Natural killer cell (primary cell): ENCODE measurements around the gene SEMA3B. TPM values are rescaled to one million over a fixed set of nuclear protein-coding genes. Genes with fewer than 3 reads are reported as not detected.

Experiments used
- ATAC-seq, 3 donors: fragments of 150-1000 bp in 2 of 3; fragments of 200-7000 bp in 1 of 3; cut with Tn5 transposase; 1 replicate in 1 of 3; 2 replicates in 2 of 3; pipeline ENCODE4 v1.10.0; 2021; ENCODE audit warnings: mild to moderate bottlenecking in 2 of 3, moderate library complexity in 2 of 3
- DNase-seq, 2 donors: peaks; one replicate each; pipeline versions ENCODE4 v3.0.0 to v3.0.0-alpha.2; 2013 to 2021; ENCODE audit warnings: mixed read lengths in 1 of 2
- H3K27ac ChIP-seq: one replicate; pipeline ENCODE4 v1.5.1; 2013; ENCODE audit warnings: mild to moderate bottlenecking, low read length
- H3K27me3 ChIP-seq: one replicate; pipeline ENCODE4 v1.6.1; 2013; ENCODE audit warnings: low read length; ENCODE audit not compliant: control insufficient read depth, insufficient read depth
- H3K36me3 ChIP-seq: one replicate; pipeline ENCODE4 v1.6.1; 2013; ENCODE audit warnings: low read length; ENCODE audit not compliant: control insufficient read depth, insufficient read depth
- H3K4me1 ChIP-seq: one replicate; pipeline ENCODE4 v1.6.1; 2013; ENCODE audit warnings: low read length; ENCODE audit not compliant: control insufficient read depth, insufficient read depth
- H3K4me3 ChIP-seq: one replicate; pipeline ENCODE4 v1.5.1; 2013; ENCODE audit warnings: low read length
- H3K9me3 ChIP-seq: one replicate; pipeline ENCODE4 v1.6.1; 2013; ENCODE audit warnings: low read length; ENCODE audit not compliant: control insufficient read depth, insufficient read depth
- H3K27ac Mint-ChIP-seq, 2 donors: one replicate each; pipeline ENCODE4 v1.8.0; 2022; ENCODE audit warnings: mild to moderate bottlenecking in 2 of 2, mixed read lengths in 2 of 2, moderate library complexity in 1 of 2
- H3K27me3 Mint-ChIP-seq, 2 donors: one replicate each; pipeline ENCODE4 v1.8.0; 2022; ENCODE audit warnings: low read depth in 2 of 2, mixed read lengths in 2 of 2
- H3K36me3 Mint-ChIP-seq: one replicate; pipeline ENCODE4 v1.8.0; 2022; ENCODE audit warnings: mixed read lengths
- H3K4me1 Mint-ChIP-seq, 2 donors: one replicate each; pipeline ENCODE4 v1.8.0; 2022; ENCODE audit warnings: mixed read lengths in 2 of 2
- H3K4me3 Mint-ChIP-seq: one replicate; pipeline ENCODE4 v1.8.0; 2022; ENCODE audit warnings: mild to moderate bottlenecking, moderate library complexity, mixed read lengths
- H3K9me3 Mint-ChIP-seq, 2 donors: one replicate each; pipeline ENCODE4 v1.8.0; 2022; ENCODE audit warnings: mixed read lengths in 2 of 2
- CTCF ChIP-seq: fragments of 200-600 bp; IDR thresholded peaks from one replicate; pipeline ENCODE4 v1.8.0; 2022; ENCODE audit warnings: antibody characterized with exemption
- WGBS: methylation state at CpG from one replicate; pipeline ENCODE4 v1.1.7; 2013; ENCODE audit warnings: missing lambda C conversion rate; ENCODE audit not compliant: insufficient coverage; 5-methylcytosine and 5-hydroxymethylcytosine counted together
- intact Hi-C: fragments of 100-400 bp; cut with micrococcal nuclease; formaldehyde crosslinking; loops from one replicate; pipeline ENCODE4 v1.14.2; 2022
- total RNA-seq, 4 donors: library from RNA; stranded (reverse); fragments of 120-200 nt in 1 of 4; gene quantifications; one replicate each; pipeline versions ENCODE4 v1.2.3 to v1.2.4, GENCODE V29; 2013 to 2022

Gene SEMA3B
- total RNA-seq, 3 donors from 2014 or later (not counting 1 experiment from before 2014, with no cell fraction given) = 0.97 to 2.0 (median 0.99) TPM

- Histone ChIP-seq H3K4me1 (peaks cover 6% of the 10 kb centered on the region), H3K4me3 (no peak overlapping the region), H3K36me3 (no peaks in the 10 kb centered on the region), H3K9me3 (no peaks in the 10 kb centered on the region), H3K27ac (no peak overlapping the region), H3K27me3 (peaks cover 6% of the 10 kb centered on the region)
- H3K27ac Mint-ChIP-seq = no peak overlapping the region
- 74% methylated on average over 3 of the region's 3 CpGs for WGBS
- DNase-seq (no peak), ATAC-seq (no peak)
- H3K4me1 Mint-ChIP-seq = peaks cover 6 to 12% of the 10 kb centered on the region in 2 donors
- no peak for TF ChIP-seq CTCF
- no peaks in the 10 kb centered on the region for H3K9me3 Mint-ChIP-seq
- H3K27me3 Mint-ChIP-seq = peaks cover 6 to 11% of the 10 kb centered on the region in 2 donors
- no peak overlapping the region for H3K4me3 Mint-ChIP-seq
- intact Hi-C loops = no loop called here
- H3K36me3 Mint-ChIP-seq = no peaks in the 10 kb centered on the region
These were observed 671 bp upstream of the SEMA3B start for GRCh38 chr3:50268276-50268675.

- Histone ChIP-seq H3K27me3 (peaks cover 18% of the 10 kb centered on the region), H3K27ac (no peak overlapping the region), H3K9me3 (no peaks in the 10 kb centered on the region), H3K36me3 (no peaks in the 10 kb centered on the region), H3K4me1 (peaks cover 17% of the 10 kb centered on the region), H3K4me3 (no peak overlapping the region)
- intact Hi-C loops = no loop called here
- peaks cover 9 to 18% of the 10 kb centered on the region in 2 donors for H3K4me1 Mint-ChIP-seq
- H3K9me3 Mint-ChIP-seq = no peaks in the 10 kb centered on the region
- TF ChIP-seq CTCF = no peak
- no peak overlapping the region for H3K4me3 Mint-ChIP-seq
- H3K36me3 Mint-ChIP-seq = no peaks in the 10 kb centered on the region
- peaks cover 11 to 16% of the 10 kb centered on the region in 2 donors for H3K27me3 Mint-ChIP-seq
- H3K27ac Mint-ChIP-seq = no peak overlapping the region
- DNase-seq (no peak), ATAC-seq (no peak)
- WGBS = 82% methylated on average over 4 of the region's 4 CpGs
These were observed 513 bp downstream of the SEMA3B start for GRCh38 chr3:50269460-50269859.

GRCh38 chr3:50269977-50270413, 1.0 kb downstream of the SEMA3B start:
- Mint-ChIP-seq H3K27me3 (peaks cover 13 to 19% of the 10 kb centered on the region in 2 donors), H3K36me3 (no peaks in the 10 kb centered on the region), H3K4me1 (peaks cover 11 to 21% of the 10 kb centered on the region in 2 donors), H3K9me3 (no peaks in the 10 kb centered on the region), H3K4me3 (no peak overlapping the region), H3K27ac (no peak overlapping the region)
- DNase-seq = no peak
- Histone ChIP-seq H3K4me1 (peaks cover 22% of the 10 kb centered on the region), H3K27me3 (peaks cover 23% of the 10 kb centered on the region), H3K9me3 (no peaks in the 10 kb centered on the region), H3K27ac (no peak overlapping the region), H3K36me3 (no peaks in the 10 kb centered on the region), H3K4me3 (no peak overlapping the region)
- no peak for TF ChIP-seq CTCF
- intact Hi-C loops = loop anchor here (5.0 kb wide), 2 partner anchors 148 to 157 kb away; no protein-coding TSS in a partner anchor
- WGBS = 94% methylated on average over 8 of the region's 8 CpGs
- no peak for ATAC-seq
